Activated CD4-positive, alpha-beta T cell treated with anti-CD3 and anti-CD28 coated beads, Interleukin-2, amount 10 ng/mL, durations not matched to agents 24 days and 14 days (primary cell): ENCODE results near the gene PPEF2. TPM values are rescaled to one million over a fixed set of nuclear protein-coding genes. Genes with fewer than 3 reads are reported as not detected.
A peak's percentile ranks its signal among the peaks of the same experiment; 100 is the strongest.
"Not testable (repeated sequence)": the region's sequence is repeated elsewhere in the genome, so short reads cannot be mapped to it uniquely, and the experiment has no call there.

Source experiments
- DNase-seq: peaks from one replicate; pipeline ENCODE4 v3.0.0; 2022
- H3K27ac Mint-ChIP-seq: one replicate; pipeline ENCODE4 v1.8.0; 2022; ENCODE audit warnings: mild to moderate bottlenecking, mixed read lengths
- H3K27me3 Mint-ChIP-seq: one replicate; pipeline ENCODE4 v1.8.0; 2022; ENCODE audit warnings: mixed read lengths
- H3K36me3 Mint-ChIP-seq: one replicate; pipeline ENCODE4 v1.8.0; 2022; ENCODE audit warnings: low read depth, mild to moderate bottlenecking, mixed read lengths
- H3K4me1 Mint-ChIP-seq: one replicate; pipeline ENCODE4 v1.8.0; 2021; ENCODE audit warnings: mixed read lengths
- H3K4me3 Mint-ChIP-seq: one replicate; pipeline ENCODE4 v1.8.0; 2022; ENCODE audit warnings: mild to moderate bottlenecking, moderate library complexity, mixed read lengths
- H3K9me3 Mint-ChIP-seq: one replicate; pipeline ENCODE4 v1.8.0; 2021; ENCODE audit warnings: mixed read lengths
- intact Hi-C: fragments of 100-400 bp; cut with micrococcal nuclease; formaldehyde crosslinking; loops from one replicate; pipeline ENCODE4 v1.15.1; 2023
- total RNA-seq: library from RNA; stranded (reverse); gene quantifications from 2 replicates; pipeline ENCODE4 v1.2.3, GENCODE V29; 2022

Gene PPEF2
- total RNA-seq, 1 donor from 2014 or later: 0.23 TPM

DNA sequence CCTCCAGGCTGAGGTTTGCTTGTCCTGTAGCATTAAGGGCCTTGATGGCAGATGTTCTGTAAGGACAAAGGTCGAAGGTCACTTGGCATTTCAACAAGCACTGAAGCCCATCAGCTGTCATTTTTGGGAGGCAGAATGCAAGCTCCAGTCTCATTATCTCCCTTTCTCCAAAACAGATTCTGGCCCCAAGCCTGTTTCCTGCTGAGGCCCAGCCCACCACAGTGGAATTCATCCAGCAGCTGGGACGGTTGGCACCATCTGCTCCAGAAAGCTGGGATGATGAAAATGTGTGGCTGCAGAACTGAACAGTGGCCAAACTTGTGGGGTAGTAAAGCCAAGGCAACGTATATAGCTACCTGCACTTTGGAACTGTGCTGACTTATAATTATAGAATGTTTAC, 17.7 kb upstream of the PPEF2 start:
- H3K4me3 Mint-ChIP-seq: no peak overlapping the region
- H3K9me3 Mint-ChIP-seq: no peaks in the 10 kb centered on the region
- no peak for DNase-seq
- peaks cover 36% of the 10 kb centered on the region for H3K36me3 Mint-ChIP-seq
- no peaks in the 10 kb centered on the region for H3K27me3 Mint-ChIP-seq
- intact Hi-C loops: no loop called here
- H3K27ac Mint-ChIP-seq: no peak overlapping the region
- H3K4me1 Mint-ChIP-seq: no peaks in the 10 kb centered on the region

- intact Hi-C loops: loop anchor here (1.0 to 2.0 kb wide), 2 partner anchors 25 to 151 kb away; partner anchors contain the start of gene NAAA
- H3K27me3 Mint-ChIP-seq: no peaks in the 10 kb centered on the region
- H3K36me3 Mint-ChIP-seq: peaks cover 25% of the 10 kb centered on the region
- H3K9me3 Mint-ChIP-seq: no peaks in the 10 kb centered on the region
- no peak overlapping the region for H3K4me3 Mint-ChIP-seq
- no peak overlapping the region for H3K27ac Mint-ChIP-seq
- DNase-seq: peak; percentile 79
- H3K4me1 Mint-ChIP-seq: no peaks in the 10 kb centered on the region
Observed at GRCh38 chr4:75916091-75916661, 13.9 kb upstream of the PPEF2 start.

GRCh38 chr4:75912968-75913367, 10.7 kb upstream of the PPEF2 start:
- H3K4me3 Mint-ChIP-seq: no peak overlapping the region
- peaks cover 11% of the 10 kb centered on the region for H3K36me3 Mint-ChIP-seq
- DNase-seq: no peak
- intact Hi-C loops: no loop called here
- H3K27ac Mint-ChIP-seq: no peak overlapping the region
- H3K4me1 Mint-ChIP-seq: no peaks in the 10 kb centered on the region
- no peaks in the 10 kb centered on the region for H3K27me3 Mint-ChIP-seq
- peaks cover 4% of the 10 kb centered on the region for H3K9me3 Mint-ChIP-seq

DNA sequence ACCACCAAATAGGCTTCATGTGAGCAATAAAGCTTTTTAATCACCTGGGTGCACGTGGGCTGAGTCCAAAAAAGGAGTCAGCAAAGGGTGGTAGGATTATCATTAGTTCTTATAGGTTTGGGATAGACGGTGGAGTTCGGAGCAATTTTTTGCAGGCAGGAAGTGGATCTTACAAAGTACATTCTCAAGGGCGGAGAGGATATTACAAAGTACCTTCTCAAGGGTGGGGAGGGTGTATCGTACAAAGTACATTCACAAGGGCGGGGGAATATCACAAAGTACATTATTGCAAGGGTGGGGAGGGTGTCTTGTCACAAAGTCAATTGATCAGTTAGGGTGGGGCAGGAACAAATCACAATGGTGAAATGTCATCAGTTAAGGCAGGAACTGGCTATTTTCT, 8.6 kb upstream of the PPEF2 start:
- intact Hi-C loops, H3K36me3 Mint-ChIP-seq, DNase-seq, H3K27me3 Mint-ChIP-seq, H3K27ac Mint-ChIP-seq, H3K4me1 Mint-ChIP-seq, H3K4me3 Mint-ChIP-seq, H3K9me3 Mint-ChIP-seq: not testable (repeated sequence)

DNA sequence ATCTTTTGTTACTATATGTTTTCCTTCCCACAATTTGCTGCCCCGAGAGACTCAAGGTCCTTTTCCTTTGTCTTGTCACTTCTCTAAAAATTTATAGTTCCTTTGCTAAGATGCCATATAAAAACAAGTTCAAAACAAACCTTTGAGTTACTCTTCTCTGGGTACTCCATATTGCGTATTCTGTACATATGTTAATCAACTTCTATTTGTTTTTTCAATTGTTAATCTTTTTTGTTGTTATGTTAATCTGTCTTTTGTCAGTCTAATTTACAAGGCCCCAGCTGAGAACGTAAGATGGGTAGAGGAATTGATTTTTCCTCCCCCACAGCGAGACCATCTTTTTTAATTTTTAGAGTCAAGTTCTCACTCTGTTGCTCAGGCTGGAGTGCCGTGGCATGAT, 7.2 kb upstream of the PPEF2 start:
- intact Hi-C loops: no loop called here
- H3K9me3 Mint-ChIP-seq: peaks cover 4% of the 10 kb centered on the region
- H3K4me3 Mint-ChIP-seq: no peak overlapping the region
- no peak overlapping the region for H3K27ac Mint-ChIP-seq
- DNase-seq: no peak
- no peaks in the 10 kb centered on the region for H3K4me1 Mint-ChIP-seq
- H3K27me3 Mint-ChIP-seq: no peaks in the 10 kb centered on the region
- H3K36me3 Mint-ChIP-seq: peaks cover 4% of the 10 kb centered on the region

GRCh38 chr4:75908555-75908954, 6.3 kb upstream of the PPEF2 start:
- no peak for DNase-seq
- peaks cover 4% of the 10 kb centered on the region for H3K9me3 Mint-ChIP-seq
- no peak overlapping the region for H3K27ac Mint-ChIP-seq
- peaks cover 2% of the 10 kb centered on the region for H3K27me3 Mint-ChIP-seq
- intact Hi-C loops: no loop called here
- H3K36me3 Mint-ChIP-seq: peaks cover 4% of the 10 kb centered on the region
- no peaks in the 10 kb centered on the region for H3K4me1 Mint-ChIP-seq
- no peak overlapping the region for H3K4me3 Mint-ChIP-seq

GRCh38 chr4:75907966-75908365, 5.7 kb upstream of the PPEF2 start:
- H3K27ac Mint-ChIP-seq: no peak overlapping the region
- intact Hi-C loops: no loop called here
- no peak for DNase-seq

DNA sequence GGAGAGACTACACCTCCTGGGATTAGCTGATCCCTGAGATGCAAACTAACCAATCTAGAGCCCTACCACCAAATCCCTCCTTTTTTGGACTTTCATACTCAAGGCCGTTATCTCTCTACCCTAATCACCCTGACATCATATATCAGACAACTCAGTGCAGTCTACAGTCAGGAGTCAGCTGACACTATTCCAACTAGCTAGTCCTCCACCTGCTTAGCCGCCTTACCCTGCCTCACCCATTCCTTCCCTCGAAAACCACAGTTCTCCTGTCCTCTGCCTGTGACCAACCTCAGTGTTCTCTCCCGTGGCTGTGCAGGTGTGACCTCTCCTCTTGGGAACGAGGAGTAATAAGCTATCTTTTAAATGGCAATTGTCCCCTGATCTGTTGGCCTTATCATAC, 1.8 kb upstream of the PPEF2 start:
- H3K4me1 Mint-ChIP-seq: no peaks in the 10 kb centered on the region
- DNase-seq: no peak
- H3K4me3 Mint-ChIP-seq: no peak overlapping the region
- H3K36me3 Mint-ChIP-seq: no peaks in the 10 kb centered on the region
- no peak overlapping the region for H3K27ac Mint-ChIP-seq
- no peaks in the 10 kb centered on the region for H3K9me3 Mint-ChIP-seq
- intact Hi-C loops: no loop called here
- peaks cover 15% of the 10 kb centered on the region for H3K27me3 Mint-ChIP-seq

More at GRCh38 chr4:75907966-75908365, 5.7 kb upstream of the PPEF2 start:
- Mint-ChIP-seq H3K4me3 (no peak overlapping the region), H3K4me1 (no peaks in the 10 kb centered on the region), H3K27me3 (peaks cover 2% of the 10 kb centered on the region), H3K36me3 (peaks cover 4% of the 10 kb centered on the region), H3K9me3 (peaks cover 4% of the 10 kb centered on the region)

- H3K4me1 Mint-ChIP-seq: no peaks in the 10 kb centered on the region
Observed at GRCh38 chr4:75898536-75898935, 3.7 kb downstream of the PPEF2 start.

GRCh38 chr4:75895744-75896314, 6.4 kb downstream of the PPEF2 start:
- Mint-ChIP-seq H3K27ac (no peak overlapping the region), H3K9me3 (no peaks in the 10 kb centered on the region), H3K4me1 (no peaks in the 10 kb centered on the region), H3K4me3 (no peak overlapping the region), H3K36me3 (no peaks in the 10 kb centered on the region), H3K27me3 (peaks cover 16% of the 10 kb centered on the region)
- intact Hi-C loops: loop anchor here (5.0 kb wide), 1 partner anchor 171 kb away; no protein-coding TSS in a partner anchor
- DNase-seq: peak; percentile 70

More at GRCh38 chr4:75898536-75898935, 3.7 kb downstream of the PPEF2 start:
- intact Hi-C loops: loop anchor here (5.0 kb wide), 1 partner anchor 169 kb away; no protein-coding TSS in a partner anchor
- Mint-ChIP-seq H3K9me3 (no peaks in the 10 kb centered on the region), H3K27ac (no peak overlapping the region), H3K36me3 (no peaks in the 10 kb centered on the region), H3K27me3 (peaks cover 21% of the 10 kb centered on the region), H3K4me3 (no peak overlapping the region)
- no peak for DNase-seq

DNA sequence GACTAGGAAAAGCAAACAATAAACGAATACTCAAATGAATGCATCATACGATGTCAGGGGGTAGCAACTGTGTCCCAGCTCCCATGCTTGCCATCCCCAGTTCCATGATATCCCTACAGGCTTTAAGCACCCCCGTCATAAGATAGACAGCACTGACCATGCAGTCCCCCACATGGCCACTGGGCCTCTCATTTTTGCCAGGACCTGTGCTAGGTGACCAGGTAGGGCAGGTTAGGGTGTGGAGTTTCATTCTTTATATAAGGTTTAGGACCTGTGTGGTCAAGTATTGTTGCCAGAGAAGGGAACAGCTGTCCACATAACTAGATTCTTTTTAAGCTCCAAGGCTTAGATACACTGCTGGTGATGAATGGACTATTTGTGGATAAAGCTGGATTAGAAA, 9.7 kb downstream of the PPEF2 start:
- Mint-ChIP-seq H3K4me3 (no peak overlapping the region), H3K36me3 (no peaks in the 10 kb centered on the region), H3K27me3 (peaks cover 7% of the 10 kb centered on the region), H3K27ac (no peak overlapping the region), H3K9me3 (no peaks in the 10 kb centered on the region), H3K4me1 (no peaks in the 10 kb centered on the region)
- intact Hi-C loops: no loop called here
- DNase-seq: no peak

GRCh38 chr4:75891611-75892010, 10.6 kb downstream of the PPEF2 start:
- H3K36me3 Mint-ChIP-seq: no peaks in the 10 kb centered on the region
- H3K9me3 Mint-ChIP-seq: no peaks in the 10 kb centered on the region
- DNase-seq: no peak
- intact Hi-C loops: no loop called here
- H3K4me1 Mint-ChIP-seq: no peaks in the 10 kb centered on the region
- no peak overlapping the region for H3K4me3 Mint-ChIP-seq
- H3K27me3 Mint-ChIP-seq: peaks cover 7% of the 10 kb centered on the region
- no peak overlapping the region for H3K27ac Mint-ChIP-seq

DNA sequence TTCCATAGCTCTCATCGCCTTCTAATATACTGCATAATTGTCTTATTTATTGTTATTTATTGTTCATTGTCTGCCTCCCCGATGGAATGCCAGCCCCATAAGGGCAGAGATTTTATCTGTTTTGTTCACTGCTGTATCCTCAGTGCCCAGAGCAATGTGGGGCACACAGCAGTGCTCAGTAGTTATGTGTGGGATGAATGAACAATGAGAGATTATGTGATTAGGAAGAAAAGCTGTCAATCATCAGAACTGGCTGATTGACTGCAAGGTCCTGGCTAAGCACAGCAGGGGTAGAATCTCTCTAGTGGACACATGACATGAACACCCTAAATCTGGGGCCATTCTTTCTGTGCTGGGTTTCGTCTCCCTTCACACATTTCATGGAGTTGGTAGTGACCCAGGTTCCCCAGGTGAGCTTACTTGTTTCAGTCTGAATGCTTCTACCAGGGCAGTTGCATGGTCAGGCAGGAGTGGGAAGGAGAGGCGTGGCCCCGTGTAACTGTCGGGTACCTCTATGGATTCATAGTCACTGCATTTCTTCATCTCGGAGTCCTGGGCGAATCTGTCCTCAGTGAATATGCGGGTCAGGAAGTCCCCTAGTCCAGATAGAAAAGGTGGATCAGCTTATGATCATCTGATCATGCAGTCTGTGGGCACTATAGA, 12.6 kb downstream of the PPEF2 start:
- DNase-seq: no peak
- no peaks in the 10 kb centered on the region for H3K36me3 Mint-ChIP-seq
- intact Hi-C loops: no loop called here
- no peak overlapping the region for H3K4me3 Mint-ChIP-seq
- no peaks in the 10 kb centered on the region for H3K4me1 Mint-ChIP-seq
- H3K27ac Mint-ChIP-seq: no peak overlapping the region
- no peaks in the 10 kb centered on the region for H3K9me3 Mint-ChIP-seq
- H3K27me3 Mint-ChIP-seq: peaks cover 7% of the 10 kb centered on the region

GRCh38 chr4:75886104-75886503, 16.1 kb downstream of the PPEF2 start:
- DNase-seq: no peak
- intact Hi-C loops: no loop called here
- Mint-ChIP-seq H3K4me1 (no peaks in the 10 kb centered on the region), H3K27ac (no peak overlapping the region), H3K4me3 (no peak overlapping the region), H3K27me3 (peaks cover 4% of the 10 kb centered on the region), H3K9me3 (no peaks in the 10 kb centered on the region), H3K36me3 (no peaks in the 10 kb centered on the region)
